BE2C (cell line): ENCODE results near the gene EHMT2.
A peak's percentile ranks its signal among the peaks of the same experiment; 100 is the strongest.

Experiments
- DNase-seq: peaks from one replicate; pipeline ENCODE4 v3.0.0-alpha.2; 2020
- H3K27me3 ChIP-seq: fragments of 250-450 bp; sonication (Bioruptor Pico); 2 replicates; pipeline ENCODE4 v1.5.1; 2020; ENCODE audit warnings: mild to moderate bottlenecking
- H3K36me3 ChIP-seq: fragments of 250-450 bp; sonication (Bioruptor Pico); 2 replicates; pipeline ENCODE4 v1.5.1; 2020; ENCODE audit warnings: mild to moderate bottlenecking
- H3K4me1 ChIP-seq: fragments of 250-450 bp; sonication (Bioruptor Pico); 2 replicates; pipeline ENCODE4 v1.5.1; 2020
- H3K4me3 ChIP-seq: 2 replicates; pipeline ENCODE4 v1.5.1; 2011; ENCODE audit warnings: low read depth, low read length
- H3K9me3 ChIP-seq: fragments of 250-450 bp; sonication (Bioruptor Pico); 2 replicates; pipeline ENCODE4 v1.5.1; 2020
- TF ChIP-seq, protein P1 (sequence below): IDR thresholded peaks from 2 replicates; pipeline ENCODE4 v1.5.1; 2012; ENCODE audit warnings: mild to moderate bottlenecking, low read depth, low read length

EHMT2 gene

GRCh38 chr6:31896856-31897611, 464 bp downstream of the EHMT2 start:
- Histone ChIP-seq H3K27me3 (no peaks in the 10 kb centered on the region), H3K4me1 (peaks cover 2% of the 10 kb centered on the region; the same call in 1 of the 2 replicates), H3K36me3 (peaks cover 33% of the 10 kb centered on the region), H3K9me3 (no peaks in the 10 kb centered on the region), H3K4me3 (peak overlapping the region; percentile 99)
- TF ChIP-seq, protein P1, sequence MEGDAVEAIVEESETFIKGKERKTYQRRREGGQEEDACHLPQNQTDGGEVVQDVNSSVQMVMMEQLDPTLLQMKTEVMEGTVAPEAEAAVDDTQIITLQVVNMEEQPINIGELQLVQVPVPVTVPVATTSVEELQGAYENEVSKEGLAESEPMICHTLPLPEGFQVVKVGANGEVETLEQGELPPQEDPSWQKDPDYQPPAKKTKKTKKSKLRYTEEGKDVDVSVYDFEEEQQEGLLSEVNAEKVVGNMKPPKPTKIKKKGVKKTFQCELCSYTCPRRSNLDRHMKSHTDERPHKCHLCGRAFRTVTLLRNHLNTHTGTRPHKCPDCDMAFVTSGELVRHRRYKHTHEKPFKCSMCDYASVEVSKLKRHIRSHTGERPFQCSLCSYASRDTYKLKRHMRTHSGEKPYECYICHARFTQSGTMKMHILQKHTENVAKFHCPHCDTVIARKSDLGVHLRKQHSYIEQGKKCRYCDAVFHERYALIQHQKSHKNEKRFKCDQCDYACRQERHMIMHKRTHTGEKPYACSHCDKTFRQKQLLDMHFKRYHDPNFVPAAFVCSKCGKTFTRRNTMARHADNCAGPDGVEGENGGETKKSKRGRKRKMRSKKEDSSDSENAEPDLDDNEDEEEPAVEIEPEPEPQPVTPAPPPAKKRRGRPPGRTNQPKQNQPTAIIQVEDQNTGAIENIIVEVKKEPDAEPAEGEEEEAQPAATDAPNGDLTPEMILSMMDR = no peak
- DNase-seq = no peak

- Histone ChIP-seq H3K4me1 (peaks cover 2% of the 10 kb centered on the region; the same call in 1 of the 2 replicates), H3K27me3 (no peaks in the 10 kb centered on the region), H3K9me3 (no peaks in the 10 kb centered on the region), H3K4me3 (peak overlapping the region; percentile 99), H3K36me3 (peaks cover 33% of the 10 kb centered on the region)
- TF ChIP-seq, protein P1 = no peak
- DNase-seq = no peak
These were observed 1.0 kb downstream of the EHMT2 start for GRCh38 chr6:31896493-31896855.

GRCh38 chr6:31892821-31893220, 4.7 kb downstream of the EHMT2 start:
- no peaks in the 10 kb centered on the region for H3K27me3 ChIP-seq
- DNase-seq = no peak
- H3K9me3 ChIP-seq = no peaks in the 10 kb centered on the region
- TF ChIP-seq, protein P1 = no peak
- no peak overlapping the region for H3K4me3 ChIP-seq
- no peaks in the 10 kb centered on the region for H3K4me1 ChIP-seq
- peaks cover 55% of the 10 kb centered on the region for H3K36me3 ChIP-seq

DNA sequence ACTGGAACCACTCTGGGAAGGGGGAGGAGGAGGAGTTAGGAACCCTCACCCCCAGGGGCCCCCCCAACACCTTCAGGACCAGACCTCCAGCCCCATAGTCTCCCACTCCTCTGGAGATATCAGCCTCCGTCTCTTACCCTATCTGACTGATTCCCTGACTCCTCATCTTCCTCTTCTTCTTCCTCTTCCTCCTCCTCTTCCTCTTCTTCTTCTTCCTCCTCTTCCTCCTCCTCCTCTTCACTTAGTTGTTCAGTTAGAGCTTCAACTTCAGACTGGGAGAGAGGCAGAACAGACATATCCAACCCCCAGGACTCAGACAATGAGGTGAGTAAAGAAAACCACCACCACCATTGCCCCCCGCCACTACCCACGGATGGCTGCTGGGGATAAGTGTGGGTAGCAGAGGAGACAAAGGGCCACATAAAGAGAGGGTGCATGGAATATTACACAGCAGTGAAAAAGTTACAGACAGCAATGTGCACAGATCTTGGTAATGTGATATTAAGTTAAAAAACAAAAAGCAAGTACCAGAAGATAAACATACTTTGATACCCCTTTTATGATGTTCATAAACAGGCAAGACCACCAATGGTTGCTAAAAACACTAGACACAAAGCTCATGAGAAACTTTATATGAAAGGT, 8.0 kb downstream of the EHMT2 start:
- DNase-seq = no peak
- no peaks in the 10 kb centered on the region for H3K4me1 ChIP-seq
- no peaks in the 10 kb centered on the region for H3K9me3 ChIP-seq
- H3K36me3 ChIP-seq = peaks cover 57% of the 10 kb centered on the region
- no peak overlapping the region for H3K4me3 ChIP-seq
- no peaks in the 10 kb centered on the region for H3K27me3 ChIP-seq
- TF ChIP-seq, protein P1 = no peak

GRCh38 chr6:31888276-31889258, 8.9 kb downstream of the EHMT2 start:
- Histone ChIP-seq H3K4me3 (no peak overlapping the region), H3K36me3 (peaks cover 54% of the 10 kb centered on the region), H3K4me1 (no peaks in the 10 kb centered on the region), H3K9me3 (no peaks in the 10 kb centered on the region), H3K27me3 (no peaks in the 10 kb centered on the region)
- peak; percentile 60 for DNase-seq
- TF ChIP-seq, protein P1 = peak; percentile 70
